ENCODE measurements around the gene MCTP1.
"Not testable (repeated sequence)": the region's sequence is repeated elsewhere in the genome, so short reads cannot be mapped to it uniquely, and the experiment has no call there.

The MCTP1 gene

GRCh38 chr5:94976853-94977252 is 308.0 kb downstream of the MCTP1 start:
- FAIRE-seq (no peak), DNase-seq (ENCODE audit: low spot score) (no peak)

GRCh38 chr5:94972268-94972667 is 312.6 kb downstream of the MCTP1 start:
- DNase-seq (ENCODE audit: low spot score) (no peak), FAIRE-seq (no peak)

GRCh38 chr5:94969174-94969573 is 315.7 kb downstream of the MCTP1 start:
- FAIRE-seq: no peak

GRCh38 chr5:94968507-94969095 is 316.3 kb downstream of the MCTP1 start:
- no peak for FAIRE-seq
- DNase-seq (ENCODE audit: low spot score): peak; percentile 39

More at GRCh38 chr5:94969174-94969573, 315.7 kb downstream of the MCTP1 start:
- no peak for DNase-seq (ENCODE audit: low spot score)

GRCh38 chr5:94967525-94967924 is 317.4 kb downstream of the MCTP1 start:
- FAIRE-seq: no peak

GRCh38 chr5:94959279-94959678 is 325.6 kb downstream of the MCTP1 start:
- not testable (repeated sequence) for FAIRE-seq; DNase-seq (ENCODE audit: low spot score)

More at GRCh38 chr5:94967525-94967924, 317.4 kb downstream of the MCTP1 start:
- DNase-seq (ENCODE audit: low spot score): no peak

- DNase-seq (ENCODE audit: low spot score) (no peak), FAIRE-seq (no peak)
Observed at GRCh38 chr5:94945656-94946055, 339.2 kb downstream of the MCTP1 start.

GRCh38 chr5:94944160-94944559 is 340.7 kb downstream of the MCTP1 start:
- FAIRE-seq (no peak), DNase-seq (ENCODE audit: low spot score) (no peak)

- DNase-seq (ENCODE audit: low spot score) (no peak), FAIRE-seq (no peak)
Observed at GRCh38 chr5:94941122-94941755, 343.7 kb downstream of the MCTP1 start.

GRCh38 chr5:94932259-94932658 is 352.6 kb downstream of the MCTP1 start:
- FAIRE-seq: no peak
- DNase-seq (ENCODE audit: low spot score): no peak

- no peak for FAIRE-seq
- no peak for DNase-seq (ENCODE audit: low spot score)
Observed at GRCh38 chr5:94928891-94929290, 356.0 kb downstream of the MCTP1 start.

GRCh38 chr5:94920570-94920969 is 364.3 kb downstream of the MCTP1 start:
- FAIRE-seq (no peak), DNase-seq (ENCODE audit: low spot score) (no peak)

GRCh38 chr5:94916619-94917018 is 368.3 kb downstream of the MCTP1 start:
- no peak for FAIRE-seq
- no peak for DNase-seq (ENCODE audit: low spot score)

- DNase-seq (ENCODE audit: low spot score) (no peak), FAIRE-seq (no peak)
Observed at GRCh38 chr5:94911276-94911675, 373.6 kb downstream of the MCTP1 start.

- DNase-seq (ENCODE audit: low spot score) (no peak), FAIRE-seq (no peak)
Observed at GRCh38 chr5:94910721-94911120, 374.2 kb downstream of the MCTP1 start.

- DNase-seq (ENCODE audit: low spot score) (peak; percentile 13), FAIRE-seq (no peak)
Observed at GRCh38 chr5:94908889-94909480, 375.9 kb downstream of the MCTP1 start.

- DNase-seq (ENCODE audit: low spot score) (no peak), FAIRE-seq (no peak)
Observed at GRCh38 chr5:94906750-94907149, 378.1 kb downstream of the MCTP1 start.

- DNase-seq (ENCODE audit: low spot score) (no peak), FAIRE-seq (no peak)
Observed at GRCh38 chr5:94903726-94904125, 381.2 kb downstream of the MCTP1 start.

- FAIRE-seq (peak; percentile 37), DNase-seq (ENCODE audit: low spot score) (peak; percentile 61)
Observed at GRCh38 chr5:94901191-94901979, 383.5 kb downstream of the MCTP1 start.

- DNase-seq (ENCODE audit: low spot score): no peak
- FAIRE-seq: no peak
Observed at GRCh38 chr5:94900006-94900505, 384.8 kb downstream of the MCTP1 start.

GRCh38 chr5:94893412-94894135 is 391.3 kb downstream of the MCTP1 start:
- no peak for DNase-seq (ENCODE audit: low spot score)
- no peak for FAIRE-seq
